Liver (tissue), 9 donors: Measurements from ENCODE around the gene PARD3B. TPM values are rescaled to one million over a fixed set of nuclear protein-coding genes. Genes with fewer than 3 reads are reported as not detected.

Source experiments
- DNase-seq: peaks from one replicate; pipeline ENCODE4 v3.0.0-alpha.2; 2017; ENCODE audit warnings: low spot score
- H3K27ac ChIP-seq, 2 donors: one replicate each; pipeline ENCODE4 v1.7.0; 2013; ENCODE audit warnings: inconsistent platforms in 2 of 2, low read length in 2 of 2, control low read depth in 1 of 2, low read depth in 1 of 2, mild to moderate bottlenecking in 1 of 2
- H3K27me3 ChIP-seq, 4 donors: one replicate each; pipeline versions ENCODE4 v1.6.1 to v1.7.0; 2013; ENCODE audit warnings: low read length in 3 of 4, inconsistent platforms in 1 of 4, mild to moderate bottlenecking in 1 of 4, moderate library complexity in 1 of 4; ENCODE audit not compliant: control insufficient read depth in 4 of 4, insufficient read depth in 4 of 4
- H3K36me3 ChIP-seq, 4 donors: one replicate each; pipeline versions ENCODE4 v1.6.1 to v1.7.0; 2013; ENCODE audit warnings: low read length in 3 of 4, mild to moderate bottlenecking in 3 of 4, low read depth in 1 of 4, moderate library complexity in 1 of 4; ENCODE audit not compliant: control insufficient read depth in 4 of 4, insufficient read depth in 3 of 4
- H3K4me1 ChIP-seq, 4 donors: one replicate each; pipeline versions ENCODE4 v1.6.1 to v1.7.0; 2013; ENCODE audit warnings: low read length in 3 of 4, mild to moderate bottlenecking in 3 of 4, moderate library complexity in 1 of 4; ENCODE audit not compliant: control insufficient read depth in 4 of 4, insufficient read depth in 4 of 4
- H3K4me3 ChIP-seq, 3 donors: one replicate each; pipeline versions ENCODE4 v1.6.1 to v1.7.0; 2013; ENCODE audit warnings: low read length in 3 of 3, control low read depth in 1 of 3, low read depth in 1 of 3, mild to moderate bottlenecking in 1 of 3
- H3K9ac ChIP-seq, 2 donors: one replicate each; pipeline ENCODE4 v1.7.0; 2013; ENCODE audit warnings: low read length in 2 of 2, mild to moderate bottlenecking in 2 of 2, moderate library complexity in 2 of 2, control low read depth in 1 of 2, low read depth in 1 of 2
- H3K9me3 ChIP-seq, 4 donors: one replicate each; pipeline versions ENCODE4 v1.6.1 to v1.7.0; 2013; ENCODE audit warnings: low read length in 3 of 4; ENCODE audit not compliant: control insufficient read depth in 4 of 4
- ATF3 ChIP-seq: IDR thresholded peaks from 2 replicates; pipeline ENCODE4 v1.6.1; 2016; ENCODE audit warnings: antibody characterized with exemption
- EGR1 ChIP-seq, 2 donors: IDR thresholded peaks; 2 replicates each; pipeline ENCODE4 v1.6.1; 2016 to 2018; ENCODE audit warnings: antibody characterized with exemption in 2 of 2, low read depth in 2 of 2
- FOXA1 ChIP-seq: IDR thresholded peaks from 2 replicates; pipeline ENCODE4 v1.6.1; 2016; ENCODE audit warnings: antibody characterized with exemption
- FOXA2 ChIP-seq: IDR thresholded peaks from 2 replicates; pipeline ENCODE4 v1.6.1; 2016; ENCODE audit warnings: antibody characterized with exemption
- GABPA ChIP-seq, 2 donors: IDR thresholded peaks in 1 of 2; conservative IDR thresholded peaks in 1 of 2; 2 replicates each; pipeline ENCODE4 v1.6.1; 2016; ENCODE audit warnings: antibody characterized with exemption in 2 of 2, mild to moderate bottlenecking in 1 of 2, moderate library complexity in 1 of 2
- HNF4A ChIP-seq, 2 donors: conservative IDR thresholded peaks; 2 replicates each; pipeline ENCODE4 v1.6.1; 2016; ENCODE audit warnings: antibody characterized with exemption in 2 of 2, mild to moderate bottlenecking in 2 of 2
- HNF4G ChIP-seq: IDR thresholded peaks from 2 replicates; pipeline ENCODE4 v1.6.1; 2016; ENCODE audit warnings: antibody characterized with exemption
- JUND ChIP-seq, 2 donors: IDR thresholded peaks; 2 replicates each; pipeline ENCODE4 v1.6.1; 2016; ENCODE audit warnings: antibody characterized with exemption in 2 of 2
- REST ChIP-seq: IDR thresholded peaks from 2 replicates; pipeline ENCODE4 v1.6.1; 2016; ENCODE audit warnings: antibody characterized with exemption, mild to moderate bottlenecking
- RXRA ChIP-seq, 2 donors: IDR thresholded peaks; 2 replicates each; pipeline ENCODE4 v1.6.1; 2017 to 2018; ENCODE audit warnings: antibody characterized with exemption in 2 of 2, mild to moderate bottlenecking in 1 of 2
- SP1 ChIP-seq: IDR thresholded peaks from 2 replicates; pipeline ENCODE4 v1.6.1; 2018; ENCODE audit warnings: antibody characterized with exemption, mild to moderate bottlenecking
- ZBTB33 ChIP-seq: IDR thresholded peaks from 2 replicates; pipeline ENCODE4 v1.6.1; 2016; ENCODE audit warnings: antibody characterized with exemption
- WGBS: extraction: QIAGEN DNeasy Blood & Tissue Kit; methylation state at CpG from one replicate; pipeline ENCODE4 v1.1.7; 2013; 5-methylcytosine and 5-hydroxymethylcytosine counted together
- polyA plus RNA-seq, 2 donors: library from polyadenylated mRNA; stranded (reverse) in 1 of 2; unstranded in 1 of 2; fragments of 200-250 nt in 1 of 2; fragments of >200 nt in 1 of 2; fragmentation: Nextera tagmentation in 1 of 2; extraction: Ambion mirVana in 1 of 2; gene quantifications; one replicate each; pipeline versions ENCODE4 v1.2.1 to v1.2.3, GENCODE V29; 2013 to 2015
- total RNA-seq, 2 donors: library from RNA; depleted of rRNA; stranded (reverse); fragments of >200 nt; gene quantifications; one replicate each; pipeline ENCODE4 v1.2.3, GENCODE V29; 2014
- TF ChIP-seq, protein P1 (sequence below): fragments of 150-350 bp; IDR thresholded peaks from 2 replicates; pipeline ENCODE4 v1.5.1; 2017; ENCODE audit warnings: improper control_type of control experiment, low read depth, low read length; ENCODE audit not compliant: missing input control
- donor health status: healthy.
- donor health status: healthy.
- donor health status: healthy.
- donor health status: healthy.
- donor health status: healthy.

The PARD3B gene
- total and polyA plus RNA-seq, 4 donors: 1.1 to 10.3 (median 3.7) TPM

DNA sequence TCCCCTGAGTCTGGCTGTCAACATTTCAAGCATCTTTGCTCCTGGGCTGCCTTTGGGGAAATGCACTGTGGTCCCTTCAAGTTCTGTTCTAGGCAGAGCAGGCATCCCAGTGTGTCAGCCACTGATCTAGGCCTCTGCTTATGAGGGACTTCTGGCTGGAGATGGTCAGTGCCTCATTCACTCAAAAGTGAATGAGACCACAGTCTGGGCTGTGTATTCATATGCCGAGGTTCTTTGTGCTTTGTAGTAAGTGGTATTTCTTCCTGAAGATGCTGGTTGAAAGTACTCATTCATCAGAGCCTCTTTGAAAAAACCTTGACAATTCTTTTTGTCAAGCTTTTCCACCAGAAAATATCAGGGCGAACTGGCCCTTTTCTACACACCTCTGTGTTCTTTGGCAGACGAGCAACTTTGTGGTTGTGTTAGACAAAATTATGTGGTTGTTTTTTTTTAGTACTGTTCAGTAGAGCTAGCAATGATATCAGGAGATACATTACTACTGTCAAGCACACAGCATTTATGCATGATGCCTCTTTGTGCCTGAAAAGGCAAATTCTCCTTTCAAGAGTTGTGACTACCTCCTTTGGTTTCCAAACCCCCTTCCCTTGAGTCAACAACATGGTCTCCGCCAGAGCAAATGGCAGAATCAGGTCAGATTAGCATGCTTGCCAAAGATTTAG is 626.1 kb downstream of the PARD3B start:
- no peak overlapping the region for H3K4me3 ChIP-seq
- H3K27ac ChIP-seq: no peak overlapping the region
- 82% methylated on average over 4 of the region's 4 CpGs for WGBS
- H3K9ac ChIP-seq: no peak overlapping the region
- no peaks in the 10 kb centered on the region for H3K27me3 ChIP-seq
- no peaks in the 10 kb centered on the region for H3K9me3 ChIP-seq
- peaks cover 0 to 2% (median 0%) of the 10 kb centered on the region in 4 donors for H3K36me3 ChIP-seq
- TF ChIP-seq HNF4A (conservative IDR thresholded peaks at IDR 0.05): no peak
- TF ChIP-seq FOXA2: no peak
- TF ChIP-seq RXRA (IDR thresholded peaks at IDR 0.05): no peak
- no peak for TF ChIP-seq FOXA1
- TF ChIP-seq EGR1 (IDR thresholded peaks at IDR 0.05; ENCODE audit: low read depth in 2 of 2): no peak
- TF ChIP-seq GABPA (IDR thresholded peaks at IDR 0.05 in 1 of 2, conservative IDR thresholded peaks at IDR 0.05 in 1 of 2): no peak
- no peak for TF ChIP-seq HNF4G
- no peaks in the 10 kb centered on the region for H3K4me1 ChIP-seq
- DNase-seq: no peak

- no peak overlapping the region for H3K27ac ChIP-seq
- no peaks in the 10 kb centered on the region for H3K27me3 ChIP-seq
- peaks cover 0 to 2% (median 0%) of the 10 kb centered on the region in 4 donors for H3K36me3 ChIP-seq
- no peak overlapping the region for H3K4me3 ChIP-seq
- H3K9ac ChIP-seq: no peak overlapping the region
- TF ChIP-seq ATF3 (no peak), HNF4G (no peak), FOXA2 (no peak), EGR1 (IDR thresholded peaks at IDR 0.05; ENCODE audit: low read depth in 2 of 2) (no peak), ZBTB33 (no peak), HNF4A (conservative IDR thresholded peaks at IDR 0.05) (no peak), JUND (IDR thresholded peaks at IDR 0.05) (no peak), RXRA (IDR thresholded peaks at IDR 0.05) (no peak), SP1 (no peak), REST (no peak)
- no peaks in the 10 kb centered on the region for H3K9me3 ChIP-seq
- 94% methylated on average over 4 of the region's 4 CpGs for WGBS
- H3K4me1 ChIP-seq: no peaks in the 10 kb centered on the region
- DNase-seq: no peak
Observed at GRCh38 chr2:205175831-205176230, 630.6 kb downstream of the PARD3B start.

DNA sequence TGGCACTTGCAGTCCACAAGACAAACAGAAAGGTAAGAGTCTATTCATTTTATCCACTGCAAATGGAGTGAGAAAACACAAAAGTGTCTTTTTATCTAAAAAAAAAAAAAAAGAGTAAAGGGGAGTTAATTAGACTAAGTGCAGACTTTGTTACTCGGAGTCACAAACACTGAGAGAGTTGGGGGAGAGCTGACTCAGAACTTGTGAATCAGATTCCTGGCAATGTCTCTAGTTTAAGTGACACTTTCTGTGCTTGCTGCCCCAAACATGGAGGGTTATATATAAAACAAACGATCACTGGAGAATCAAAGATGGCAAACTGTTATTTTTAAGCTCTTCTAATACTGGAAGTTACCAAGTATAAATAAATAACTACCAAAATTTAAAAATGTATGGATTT is 631.3 kb downstream of the PARD3B start:
- Histone ChIP-seq H3K4me3 (no peak overlapping the region), H3K4me1 (no peaks in the 10 kb centered on the region), H3K36me3 (peaks cover 0 to under 1% (median 0%) of the 10 kb centered on the region in 4 donors), H3K27me3 (no peaks in the 10 kb centered on the region), H3K9me3 (no peaks in the 10 kb centered on the region), H3K9ac (no peak overlapping the region), H3K27ac (no peak overlapping the region)
- WGBS: 93% methylated on average over 2 of the region's 2 CpGs
- no peak for DNase-seq
- no peak for TF ChIP-seq GABPA (IDR thresholded peaks at IDR 0.05 in 1 of 2, conservative IDR thresholded peaks at IDR 0.05 in 1 of 2)
- TF ChIP-seq, protein P1, sequence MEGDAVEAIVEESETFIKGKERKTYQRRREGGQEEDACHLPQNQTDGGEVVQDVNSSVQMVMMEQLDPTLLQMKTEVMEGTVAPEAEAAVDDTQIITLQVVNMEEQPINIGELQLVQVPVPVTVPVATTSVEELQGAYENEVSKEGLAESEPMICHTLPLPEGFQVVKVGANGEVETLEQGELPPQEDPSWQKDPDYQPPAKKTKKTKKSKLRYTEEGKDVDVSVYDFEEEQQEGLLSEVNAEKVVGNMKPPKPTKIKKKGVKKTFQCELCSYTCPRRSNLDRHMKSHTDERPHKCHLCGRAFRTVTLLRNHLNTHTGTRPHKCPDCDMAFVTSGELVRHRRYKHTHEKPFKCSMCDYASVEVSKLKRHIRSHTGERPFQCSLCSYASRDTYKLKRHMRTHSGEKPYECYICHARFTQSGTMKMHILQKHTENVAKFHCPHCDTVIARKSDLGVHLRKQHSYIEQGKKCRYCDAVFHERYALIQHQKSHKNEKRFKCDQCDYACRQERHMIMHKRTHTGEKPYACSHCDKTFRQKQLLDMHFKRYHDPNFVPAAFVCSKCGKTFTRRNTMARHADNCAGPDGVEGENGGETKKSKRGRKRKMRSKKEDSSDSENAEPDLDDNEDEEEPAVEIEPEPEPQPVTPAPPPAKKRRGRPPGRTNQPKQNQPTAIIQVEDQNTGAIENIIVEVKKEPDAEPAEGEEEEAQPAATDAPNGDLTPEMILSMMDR: no peak
